Nephron progenitor cell (in vitro differentiated cells): ENCODE data around the gene USF1.
A peak's percentile ranks its signal among the peaks of the same experiment; 100 is the strongest.

Experiments used
- DNase-seq: peaks from one replicate; pipeline ENCODE4 v3.0.0; 2021
- H3K27ac Mint-ChIP-seq: 2 replicates; pipeline ENCODE4 v1.8.0; 2021; ENCODE audit warnings: mild to moderate bottlenecking, moderate library complexity, mixed read lengths
- H3K27me3 Mint-ChIP-seq: 2 replicates; pipeline ENCODE4 v1.8.0; 2021; ENCODE audit warnings: mild to moderate bottlenecking, low read depth, mixed read lengths; ENCODE audit not compliant: poor library complexity
- H3K36me3 Mint-ChIP-seq: 2 replicates; pipeline ENCODE4 v1.8.0; 2021; ENCODE audit warnings: low read depth, mixed read lengths
- H3K4me1 Mint-ChIP-seq: 2 replicates; pipeline ENCODE4 v1.8.0; 2021; ENCODE audit warnings: mixed read lengths
- H3K4me3 Mint-ChIP-seq: 2 replicates; pipeline ENCODE4 v1.8.0; 2021; ENCODE audit warnings: mild to moderate bottlenecking, moderate library complexity, mixed read lengths
- H3K9me3 Mint-ChIP-seq: 2 replicates; pipeline ENCODE4 v1.8.0; 2021; ENCODE audit warnings: mild to moderate bottlenecking, moderate library complexity, mixed read lengths
- CTCF ChIP-seq: fragments of 200-600 bp; sonication (generic); IDR thresholded peaks from 2 replicates; pipeline ENCODE4 v1.5.0; 2021; ENCODE audit warnings: antibody characterized with exemption

Gene USF1, protein sequence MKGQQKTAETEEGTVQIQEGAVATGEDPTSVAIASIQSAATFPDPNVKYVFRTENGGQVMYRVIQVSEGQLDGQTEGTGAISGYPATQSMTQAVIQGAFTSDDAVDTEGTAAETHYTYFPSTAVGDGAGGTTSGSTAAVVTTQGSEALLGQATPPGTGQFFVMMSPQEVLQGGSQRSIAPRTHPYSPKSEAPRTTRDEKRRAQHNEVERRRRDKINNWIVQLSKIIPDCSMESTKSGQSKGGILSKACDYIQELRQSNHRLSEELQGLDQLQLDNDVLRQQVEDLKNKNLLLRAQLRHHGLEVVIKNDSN

GRCh38 chr1:161045736-161046604, at the start of gene USF1:
Gene USF1, minus strand, starts transcription at chr1:161045977. Its CDS starts 2,702 bp downstream, at chr1:161043275.
- peaks cover 28% of the 10 kb centered on the region for H3K4me1 Mint-ChIP-seq
- peak; percentile 91 for DNase-seq
- peak within 1 kb of the TSS; percentile 97 for H3K4me3 Mint-ChIP-seq
- peak within 1 kb of the TSS; percentile 100 for H3K27ac Mint-ChIP-seq
- TF ChIP-seq CTCF, result no peak
- H3K36me3 Mint-ChIP-seq, result peaks cover 48% of the 10 kb centered on the region
- peaks cover 32% of the 10 kb centered on the region for H3K27me3 Mint-ChIP-seq
- peaks cover 43% of the 10 kb centered on the region for H3K9me3 Mint-ChIP-seq

- Mint-ChIP-seq H3K36me3 (peaks cover 7% of the 10 kb centered on the region), H3K27ac (no peak overlapping the region), H3K27me3 (peaks cover 25% of the 10 kb centered on the region), H3K4me1 (peaks cover 31% of the 10 kb centered on the region), H3K9me3 (no peaks in the 10 kb centered on the region), H3K4me3 (no peak overlapping the region)
- no peak for TF ChIP-seq CTCF
- DNase-seq, result no peak
These were observed 49.5 kb upstream of the USF1 start for GRCh38 chr1:161095230-161095629.

DNA sequence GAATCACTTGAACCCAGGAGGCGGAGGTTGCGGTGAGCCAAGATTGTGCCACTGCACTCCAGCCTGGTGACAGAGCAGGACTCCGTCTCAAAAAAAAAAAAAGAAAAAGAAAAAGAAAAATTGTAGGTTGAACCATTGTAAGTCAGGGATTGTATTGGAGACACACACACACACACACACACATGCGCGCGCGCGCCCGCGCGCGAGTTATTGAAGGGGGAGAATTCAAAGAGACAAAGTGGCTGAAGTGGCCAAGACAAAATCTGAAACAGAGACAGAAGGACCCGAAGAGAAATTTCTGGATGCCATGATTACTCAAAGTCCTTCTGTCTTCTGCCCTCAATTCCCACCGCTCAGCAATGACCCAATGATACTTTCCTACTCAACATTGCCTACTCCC, 48.7 kb upstream of the USF1 start:
- Mint-ChIP-seq H3K9me3 (no peaks in the 10 kb centered on the region), H3K27me3 (peaks cover 25% of the 10 kb centered on the region), H3K36me3 (no peaks in the 10 kb centered on the region), H3K4me3 (no peak overlapping the region), H3K27ac (no peak overlapping the region), H3K4me1 (peaks cover 27% of the 10 kb centered on the region)
- TF ChIP-seq CTCF, result no peak
- no peak for DNase-seq

- no peak for DNase-seq
- no peak overlapping the region for H3K27ac Mint-ChIP-seq
- no peak overlapping the region for H3K4me3 Mint-ChIP-seq
- no peaks in the 10 kb centered on the region for H3K36me3 Mint-ChIP-seq
- peaks cover 14% of the 10 kb centered on the region for H3K4me1 Mint-ChIP-seq
- H3K9me3 Mint-ChIP-seq, result no peaks in the 10 kb centered on the region
- peaks cover 21% of the 10 kb centered on the region for H3K27me3 Mint-ChIP-seq
- TF ChIP-seq CTCF, result no peak
These were observed 46.8 kb upstream of the USF1 start for GRCh38 chr1:161092621-161093028.

DNA sequence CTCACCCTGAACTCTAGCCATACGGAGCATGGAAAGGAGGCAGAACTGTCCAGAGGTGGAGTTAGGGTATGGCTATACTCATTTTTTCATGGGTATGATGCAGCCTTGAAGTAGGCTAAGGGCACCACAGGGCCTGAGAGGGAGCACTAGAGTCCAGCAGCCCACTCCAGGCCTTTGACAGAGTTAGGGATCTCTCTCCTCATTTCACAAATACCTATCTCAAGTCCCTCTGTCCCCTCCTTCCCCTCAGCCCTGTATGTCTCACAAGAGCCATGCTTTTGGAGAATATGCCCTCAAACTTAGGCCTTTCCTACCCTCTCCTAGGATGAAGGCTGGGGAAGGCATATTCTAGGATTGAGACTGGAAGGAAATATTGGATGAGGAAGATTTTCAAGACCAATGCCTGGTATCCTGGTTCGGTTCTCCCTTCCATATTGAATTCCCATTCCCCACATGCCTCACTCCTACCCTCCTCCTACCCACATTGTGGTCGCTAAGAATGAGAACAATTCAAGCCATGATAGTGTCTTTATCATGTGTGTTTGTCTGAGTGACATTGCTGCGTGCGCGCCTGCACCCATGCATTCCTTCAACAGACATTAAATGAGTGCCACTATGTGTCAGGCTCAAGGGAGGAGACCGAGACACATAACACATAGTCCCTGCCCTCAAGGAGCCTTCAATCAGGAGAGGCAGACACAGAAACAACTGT, 46.2 kb upstream of the USF1 start:
- no peak overlapping the region for H3K27ac Mint-ChIP-seq
- H3K4me3 Mint-ChIP-seq, result no peak overlapping the region
- H3K27me3 Mint-ChIP-seq, result peaks cover 18% of the 10 kb centered on the region
- no peaks in the 10 kb centered on the region for H3K36me3 Mint-ChIP-seq
- no peak for DNase-seq
- TF ChIP-seq CTCF, result no peak
- peaks cover 10% of the 10 kb centered on the region for H3K4me1 Mint-ChIP-seq
- H3K9me3 Mint-ChIP-seq, result no peaks in the 10 kb centered on the region
